Parathyroid adenoma (tissue), 2 donors: ENCODE data around the gene ADORA1.

Source experiments
- H2AFZ ChIP-seq: fragments of 300-600 bp; sonication (generic); one replicate; pipeline ENCODE4 v1.7.0; 2017; ENCODE audit warnings: antibody characterized with exemption, mild to moderate bottlenecking
- H3K27ac ChIP-seq: fragments of 300-600 bp; sonication (generic); one replicate; pipeline ENCODE4 v1.7.0; 2017
- H3K27me3 ChIP-seq: fragments of 300-600 bp; sonication (generic); one replicate; pipeline ENCODE4 v1.7.0; 2017; ENCODE audit warnings: low read length; ENCODE audit not compliant: control insufficient read depth, insufficient read depth
- H3K36me3 ChIP-seq: fragments of 300-600 bp; sonication (generic); one replicate; pipeline ENCODE4 v1.7.0; 2017; ENCODE audit warnings: low read length; ENCODE audit not compliant: control insufficient read depth, insufficient read depth
- H3K4me1 ChIP-seq: fragments of 300-600 bp; sonication (generic); one replicate; pipeline ENCODE4 v1.7.0; 2017; ENCODE audit warnings: control low read depth
- H3K4me2 ChIP-seq: fragments of 300-600 bp; sonication (generic); one replicate; pipeline ENCODE4 v1.7.0; 2017; ENCODE audit warnings: low read length
- H3K4me3 ChIP-seq: fragments of 300-600 bp; sonication (generic); one replicate; pipeline ENCODE4 v1.7.0; 2017; ENCODE audit warnings: low read depth, low read length
- H3K79me2 ChIP-seq: fragments of 300-600 bp; sonication (generic); one replicate; pipeline ENCODE4 v1.7.0; 2017; ENCODE audit warnings: control low read depth
- H3K9ac ChIP-seq: fragments of 300-600 bp; sonication (generic); one replicate; pipeline ENCODE4 v1.7.0; 2017; ENCODE audit warnings: mild to moderate bottlenecking
- H3K9me3 ChIP-seq: fragments of 300-600 bp; sonication (generic); one replicate; pipeline ENCODE4 v1.7.0; 2017; ENCODE audit warnings: low read length; ENCODE audit not compliant: control insufficient read depth
- CTCF ChIP-seq: fragments of 300-600 bp; sonication (generic); IDR thresholded peaks from one replicate; pipeline ENCODE4 v1.7.0; 2017; ENCODE audit warnings: antibody characterized with exemption, mild to moderate bottlenecking
- donor health status: primary hyperparathyroidism.

Gene ADORA1

DNA sequence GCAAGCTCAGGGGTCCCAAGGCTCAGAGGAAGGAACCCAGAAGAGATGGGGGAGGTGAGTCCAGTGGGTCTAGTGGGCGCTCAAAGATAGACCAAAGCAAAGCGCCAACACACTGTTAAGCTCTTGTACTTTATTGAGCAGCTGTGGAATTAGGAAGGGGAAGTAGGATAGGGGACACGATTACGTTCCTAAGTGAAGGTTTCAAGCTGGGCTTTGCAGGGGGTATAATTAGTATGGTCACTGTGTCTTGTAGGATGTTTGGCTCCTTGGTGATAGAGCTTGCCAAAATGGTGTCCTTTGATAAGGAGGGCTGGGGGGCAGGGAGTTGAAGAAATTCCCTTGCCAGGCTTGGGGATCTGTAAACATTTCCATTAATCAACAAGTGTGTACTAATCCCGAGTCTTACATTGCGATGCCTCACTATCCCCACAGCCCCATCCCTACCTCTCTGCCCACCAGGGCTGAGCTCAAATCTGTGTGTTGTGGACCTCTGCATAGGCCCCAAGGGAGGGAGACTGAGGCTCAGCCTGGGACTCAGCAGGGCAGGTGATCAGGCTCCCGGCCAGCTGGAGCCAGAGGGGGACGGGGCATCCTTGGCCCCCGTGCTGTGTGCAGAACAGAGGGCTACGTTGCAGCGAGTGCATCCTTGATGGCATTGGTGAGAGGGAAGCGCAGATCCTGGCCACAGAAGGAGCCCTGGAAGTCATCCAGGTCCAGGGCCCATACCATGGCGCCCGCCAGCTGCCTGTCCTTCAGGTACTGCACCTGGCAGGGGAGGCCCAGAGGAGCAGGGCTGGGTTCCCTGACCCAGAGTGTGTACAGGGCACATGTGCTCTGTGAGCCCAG, 51.5 kb downstream of the ADORA1 start:
- Histone ChIP-seq H3K36me3 (no peaks in the 10 kb centered on the region), H3K27me3 (no peaks in the 10 kb centered on the region), H3K79me2 (no peaks in the 10 kb centered on the region), H3K4me2 (no peak overlapping the region), H3K4me3 (no peak overlapping the region), H3K4me1 (no peaks in the 10 kb centered on the region), H3K9ac (no peak overlapping the region), H3K27ac (no peak overlapping the region), H3K9me3 (no peaks in the 10 kb centered on the region), H2AFZ (no peak overlapping the region)
- no peak for TF ChIP-seq CTCF

- Histone ChIP-seq H3K9me3 (no peaks in the 10 kb centered on the region), H3K36me3 (no peaks in the 10 kb centered on the region), H3K4me2 (no peak overlapping the region), H3K4me1 (no peaks in the 10 kb centered on the region), H3K27ac (no peak overlapping the region), H3K4me3 (no peak overlapping the region), H3K27me3 (no peaks in the 10 kb centered on the region), H3K79me2 (no peaks in the 10 kb centered on the region), H2AFZ (no peak overlapping the region), H3K9ac (no peak overlapping the region)
- TF ChIP-seq CTCF, result no peak
Observed at GRCh38 chr1:203179667-203180005, 52.1 kb downstream of the ADORA1 start.

DNA sequence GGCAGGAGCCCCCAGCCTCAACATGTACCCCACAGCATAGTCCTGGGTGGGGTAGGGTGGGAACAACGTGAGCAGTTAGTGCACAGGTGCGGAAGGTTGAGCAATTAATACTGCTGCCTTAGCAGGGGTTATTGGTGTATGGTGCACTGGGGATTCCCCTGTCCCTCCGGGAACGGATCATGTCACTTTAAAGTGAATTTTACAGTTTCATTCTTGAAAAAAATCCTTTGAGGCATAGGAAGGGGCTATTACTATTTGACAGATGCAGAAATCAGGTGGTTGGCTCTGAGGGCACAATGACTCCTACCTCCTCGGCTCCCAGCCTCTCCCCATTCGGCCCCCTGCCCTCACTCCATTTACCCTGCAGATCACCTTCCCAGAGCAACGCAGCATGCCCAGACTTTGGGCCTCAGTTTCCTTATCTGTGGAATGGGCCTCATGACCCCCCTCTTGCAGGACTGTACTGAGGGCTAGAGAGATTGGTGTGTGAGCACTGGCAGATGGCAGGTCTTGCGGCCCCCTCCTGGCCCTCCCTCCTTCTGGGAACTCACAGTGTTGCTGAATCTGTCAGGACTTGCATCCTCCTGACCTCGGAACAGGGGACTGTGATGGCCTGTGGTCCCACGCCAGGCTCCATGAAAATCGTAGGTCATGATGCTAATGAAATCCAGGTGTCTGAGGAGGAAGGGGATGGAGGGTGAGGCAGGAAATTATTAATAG, 53.2 kb downstream of the ADORA1 start:
- no peak overlapping the region for H3K27ac ChIP-seq
- H3K4me3 ChIP-seq, result no peak overlapping the region
- TF ChIP-seq CTCF, result no peak

DNA sequence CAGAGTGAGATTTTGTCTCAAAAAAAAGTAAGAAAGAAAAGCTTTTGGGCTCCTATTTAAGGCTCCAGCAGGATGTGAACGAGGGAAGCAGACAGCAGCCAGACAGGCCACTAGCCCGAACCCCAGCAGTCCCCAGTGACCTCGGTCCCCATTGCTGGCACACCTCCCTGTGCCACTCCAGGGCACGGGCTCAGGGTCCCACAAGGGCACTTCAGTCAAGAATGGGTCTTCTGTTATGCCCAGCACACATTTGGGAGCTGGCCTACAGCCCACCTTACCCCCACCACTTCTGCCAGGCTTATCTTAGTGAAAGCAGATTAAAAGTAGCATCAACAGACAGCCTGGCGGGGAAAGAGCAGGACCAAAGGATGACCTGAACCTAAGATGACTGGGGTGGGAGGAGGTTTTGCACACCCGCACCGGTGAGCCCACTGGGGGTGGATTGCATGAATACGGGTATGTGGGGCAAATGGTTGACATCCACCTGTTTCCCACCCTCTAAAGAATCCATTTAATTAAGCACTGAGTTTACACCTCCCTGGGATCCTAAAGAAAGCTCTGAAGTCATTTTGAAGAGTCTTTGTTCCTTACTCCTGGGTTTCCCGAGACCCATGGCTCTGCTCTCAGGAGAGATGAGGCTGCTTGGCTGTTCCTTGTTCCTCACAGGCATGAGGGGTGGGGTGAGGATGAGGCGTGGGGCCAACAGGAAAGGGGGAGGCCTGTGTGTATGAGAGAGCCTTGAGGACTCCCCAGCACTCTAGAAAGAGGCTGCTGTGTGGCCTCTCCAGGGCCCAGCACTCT, 54.3 kb downstream of the ADORA1 start:
- no peak for TF ChIP-seq CTCF
- H3K79me2 ChIP-seq, result no peaks in the 10 kb centered on the region
- no peaks in the 10 kb centered on the region for H3K9me3 ChIP-seq
- H3K4me3 ChIP-seq, result no peak overlapping the region
- H3K27me3 ChIP-seq, result no peaks in the 10 kb centered on the region
- no peak overlapping the region for H3K27ac ChIP-seq
- H3K36me3 ChIP-seq, result no peaks in the 10 kb centered on the region
- H3K4me1 ChIP-seq, result no peaks in the 10 kb centered on the region
- no peak overlapping the region for H3K9ac ChIP-seq
- H2AFZ ChIP-seq, result no peak overlapping the region
- no peak overlapping the region for H3K4me2 ChIP-seq

More for the DNA sequence above, 53.2 kb downstream of the ADORA1 start:
- H3K36me3 ChIP-seq, result no peaks in the 10 kb centered on the region
- H3K9me3 ChIP-seq, result no peaks in the 10 kb centered on the region
- no peak overlapping the region for H2AFZ ChIP-seq
- no peak overlapping the region for H3K4me2 ChIP-seq
- H3K4me1 ChIP-seq, result no peaks in the 10 kb centered on the region
- no peaks in the 10 kb centered on the region for H3K79me2 ChIP-seq
- no peak overlapping the region for H3K9ac ChIP-seq
- H3K27me3 ChIP-seq, result no peaks in the 10 kb centered on the region
